Gastroesophageal sphincter (tissue), 4 donors: ENCODE measurements around the gene UBA3. TPM values are rescaled to one million over a fixed set of nuclear protein-coding genes. Genes with fewer than 3 reads are reported as not detected.

Experiments
- ATAC-seq: fragments of 150-250 bp; one replicate; pipeline ENCODE4 v1.9.1; 2016; ENCODE audit warnings: mild to moderate bottlenecking, moderate library complexity
- H3K27ac ChIP-seq, 4 donors: fragments of 200-600 bp; sonication (generic) in 3 of 4; 1 replicate in 3 of 4; 2 replicates in 1 of 4; pipeline ENCODE4 v1.5.1; 2016 to 2019
- H3K27me3 ChIP-seq: fragments of 200-600 bp; sonication (generic); one replicate; pipeline ENCODE4 v1.5.1; 2019
- H3K36me3 ChIP-seq, 2 donors: fragments of 200-600 bp; sonication (generic); one replicate each; pipeline ENCODE4 v1.5.1; 2019; ENCODE audit warnings: control low read depth in 1 of 2
- H3K4me1 ChIP-seq, 3 donors: fragments of 200-600 bp; sonication (generic); 1 replicate in 2 of 3; 2 replicates in 1 of 3; pipeline ENCODE4 v1.5.1; 2016 to 2019; ENCODE audit warnings: control low read depth in 2 of 3
- H3K4me3 ChIP-seq, 2 donors: fragments of 200-600 bp; sonication (generic); one replicate each; pipeline ENCODE4 v1.5.1; 2019; ENCODE audit warnings: mild to moderate bottlenecking in 1 of 2, moderate library complexity in 1 of 2
- H3K9me3 ChIP-seq, 3 donors: fragments of 200-600 bp; sonication (generic); one replicate each; pipeline ENCODE4 v1.5.1; 2017 to 2019; ENCODE audit warnings: control low read depth in 2 of 3
- EP300 ChIP-seq: sonication (generic); formaldehyde crosslinking; IDR thresholded peaks from one replicate; pipeline ENCODE4 v1.6.1; 2017; ENCODE audit warnings: antibody characterized with exemption, mild to moderate bottlenecking
- POLR2A ChIP-seq, 2 donors: fragments of 450-650 bp; IDR thresholded peaks; one replicate each; pipeline ENCODE4 v1.6.1; 2017; ENCODE audit warnings: antibody characterized with exemption in 2 of 2, mild to moderate bottlenecking in 2 of 2, moderate library complexity in 1 of 2
- POLR2AphosphoS5 ChIP-seq: sonication (generic); formaldehyde crosslinking; IDR thresholded peaks from one replicate; pipeline ENCODE4 v1.6.1; 2017; ENCODE audit warnings: antibody characterized with exemption
- WGBS, 2 donors: methylation state at CpG; one replicate each; pipeline ENCODE4 v1.1.5; 2018; ENCODE audit warnings: low coverage in 1 of 2; 5-methylcytosine and 5-hydroxymethylcytosine counted together
- total RNA-seq, 4 donors: library from RNA; depleted of rRNA; stranded (reverse); fragments of >200 nt; gene quantifications; one replicate each; pipeline ENCODE4 v1.1.0, GENCODE V29; 2016
- TF ChIP-seq, protein P1 (sequence below), 4 experiments: fragments of 200-600 bp in 2 of 4; fragments of 450-650 bp in 2 of 4; sonication (generic) in 1 of 4; IDR thresholded peaks; one replicate each; pipeline ENCODE4 v1.5.1; 2017 to 2019; ENCODE audit warnings: antibody characterized with exemption in 4 of 4, mild to moderate bottlenecking in 2 of 4, moderate library complexity in 2 of 4

The UBA3 gene
- total RNA-seq, 4 donors from 2014 or later, result 49.8 to 67.6 (median 54.7) TPM

DNA sequence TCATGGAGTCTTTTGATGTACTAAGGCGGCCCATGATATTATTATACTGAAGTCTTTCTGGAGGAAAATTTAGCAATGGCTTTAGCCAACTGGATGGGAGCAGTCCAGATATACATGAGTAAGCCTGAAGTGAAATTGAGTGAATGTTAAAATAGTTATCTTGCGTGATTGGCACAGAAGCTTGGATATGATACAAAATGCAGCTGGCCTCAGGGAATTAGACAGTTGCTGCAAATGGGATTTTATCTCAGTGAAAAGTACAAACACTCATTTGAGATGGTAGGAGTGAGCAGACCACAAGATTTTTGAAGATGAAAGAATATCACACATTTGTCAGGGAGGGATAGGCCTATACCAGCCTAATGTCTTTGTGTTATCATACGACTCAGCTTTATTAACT is 33.4 kb upstream of the UBA3 start:
- TF ChIP-seq POLR2AphosphoS5 (no peak), EP300 (no peak), POLR2A (IDR thresholded peaks at IDR 0.05) (no peak)
- TF ChIP-seq, protein P1, sequence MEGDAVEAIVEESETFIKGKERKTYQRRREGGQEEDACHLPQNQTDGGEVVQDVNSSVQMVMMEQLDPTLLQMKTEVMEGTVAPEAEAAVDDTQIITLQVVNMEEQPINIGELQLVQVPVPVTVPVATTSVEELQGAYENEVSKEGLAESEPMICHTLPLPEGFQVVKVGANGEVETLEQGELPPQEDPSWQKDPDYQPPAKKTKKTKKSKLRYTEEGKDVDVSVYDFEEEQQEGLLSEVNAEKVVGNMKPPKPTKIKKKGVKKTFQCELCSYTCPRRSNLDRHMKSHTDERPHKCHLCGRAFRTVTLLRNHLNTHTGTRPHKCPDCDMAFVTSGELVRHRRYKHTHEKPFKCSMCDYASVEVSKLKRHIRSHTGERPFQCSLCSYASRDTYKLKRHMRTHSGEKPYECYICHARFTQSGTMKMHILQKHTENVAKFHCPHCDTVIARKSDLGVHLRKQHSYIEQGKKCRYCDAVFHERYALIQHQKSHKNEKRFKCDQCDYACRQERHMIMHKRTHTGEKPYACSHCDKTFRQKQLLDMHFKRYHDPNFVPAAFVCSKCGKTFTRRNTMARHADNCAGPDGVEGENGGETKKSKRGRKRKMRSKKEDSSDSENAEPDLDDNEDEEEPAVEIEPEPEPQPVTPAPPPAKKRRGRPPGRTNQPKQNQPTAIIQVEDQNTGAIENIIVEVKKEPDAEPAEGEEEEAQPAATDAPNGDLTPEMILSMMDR (IDR thresholded peaks at IDR 0.05), result no peak
- H3K27ac ChIP-seq, result no peak overlapping the region
- H3K9me3 ChIP-seq, result no peaks in the 10 kb centered on the region
- no peaks in the 10 kb centered on the region for H3K27me3 ChIP-seq
- 62 to 69% methylated on average over 3 of the region's 3 CpGs for WGBS, 2 donors
- H3K4me3 ChIP-seq, result no peak overlapping the region
- no peaks in the 10 kb centered on the region for H3K36me3 ChIP-seq
- no peak for ATAC-seq
- peaks cover 0 to 4% (median 0%) of the 10 kb centered on the region in 3 donors for H3K4me1 ChIP-seq

DNA sequence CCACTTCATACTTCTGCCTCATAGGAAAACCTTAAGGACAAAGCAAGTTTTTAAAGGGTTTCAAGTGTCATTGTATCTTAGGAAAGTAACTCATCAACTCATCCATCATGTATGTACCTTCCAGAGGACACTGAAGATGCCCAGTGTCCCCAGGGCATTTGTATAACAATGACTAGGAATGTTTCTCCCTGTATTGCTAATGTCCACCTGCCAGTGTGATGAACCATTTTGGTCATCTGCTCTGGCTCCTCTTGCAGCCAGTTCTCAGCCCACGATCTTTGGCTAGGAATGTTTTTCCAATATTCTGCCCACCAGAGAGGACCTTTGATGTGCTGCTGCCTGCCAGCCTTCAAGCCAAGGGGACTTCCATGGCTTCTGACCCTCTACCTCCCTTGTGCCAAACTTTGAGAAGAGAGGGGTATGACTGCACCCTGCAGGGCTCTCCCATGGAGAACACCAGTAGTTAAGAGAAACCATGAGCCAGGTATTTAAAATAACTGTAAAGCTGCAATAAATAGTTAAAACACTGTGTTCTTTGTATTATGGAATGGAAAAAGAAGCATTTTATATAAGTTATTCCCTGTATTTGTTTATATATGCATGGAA is 30.9 kb upstream of the UBA3 start:
- no peaks in the 10 kb centered on the region for H3K27me3 ChIP-seq
- no peak overlapping the region for H3K27ac ChIP-seq
- H3K4me3 ChIP-seq, result no peak overlapping the region
- peaks cover under 1 to 9% (median 4%) of the 10 kb centered on the region in 3 donors for H3K4me1 ChIP-seq
- WGBS, 2 donors, result 50% methylated on average over 1 of the region's 1 CpG; no CpG with 5 or more reads in 1 of the 2 donors
- H3K36me3 ChIP-seq, result no peaks in the 10 kb centered on the region
- TF ChIP-seq, protein P1 (IDR thresholded peaks at IDR 0.05), result no peak
- TF ChIP-seq POLR2AphosphoS5, result no peak
- TF ChIP-seq POLR2A (IDR thresholded peaks at IDR 0.05), result no peak
- TF ChIP-seq EP300, result no peak
- ATAC-seq, result no peak
- H3K9me3 ChIP-seq, result no peaks in the 10 kb centered on the region

DNA sequence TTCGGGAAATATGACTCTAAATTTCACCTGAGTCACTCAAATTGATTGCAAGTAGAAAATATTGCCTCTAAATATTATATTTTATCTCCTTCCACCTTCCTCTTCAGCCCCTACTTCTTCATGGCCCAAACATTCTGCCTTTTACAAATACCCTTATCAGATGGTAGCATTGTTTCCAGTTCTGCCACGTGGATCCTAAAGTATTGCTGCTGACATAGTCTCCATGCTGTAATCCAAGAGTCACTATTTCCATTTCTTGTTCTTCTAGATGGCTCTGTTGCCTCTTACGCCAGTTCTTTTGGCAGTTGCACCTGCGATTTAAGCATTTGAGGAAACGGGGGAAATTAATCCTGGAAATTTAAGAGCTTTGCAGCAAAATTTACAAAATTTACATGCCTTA is 28.6 kb upstream of the UBA3 start:
- no peak for ATAC-seq

DNA sequence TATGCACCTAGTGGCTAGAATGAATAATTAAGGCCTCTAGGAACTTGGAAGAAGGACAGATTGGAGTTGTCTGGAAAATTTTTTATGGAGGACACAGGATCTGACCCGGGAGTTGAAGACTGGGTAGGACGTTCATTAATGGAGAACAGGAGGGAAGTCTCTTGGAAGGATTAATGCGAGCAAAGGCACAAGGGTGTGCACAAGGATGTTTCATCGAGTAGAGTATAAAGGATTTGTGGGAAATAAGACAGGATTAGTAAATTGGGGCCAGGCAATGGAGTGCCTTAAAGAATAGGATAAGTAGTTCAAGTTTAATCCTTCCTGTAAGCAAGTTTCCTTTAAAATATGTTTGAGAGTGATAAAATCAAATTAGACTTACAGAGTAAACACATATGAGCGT is 27.7 kb upstream of the UBA3 start:
- H3K4me3 ChIP-seq, result no peak overlapping the region
- TF ChIP-seq POLR2AphosphoS5, result no peak
- TF ChIP-seq, protein P1 (IDR thresholded peaks at IDR 0.05), result no peak
- TF ChIP-seq POLR2A (IDR thresholded peaks at IDR 0.05), result no peak
- no peak for TF ChIP-seq EP300
- no peaks in the 10 kb centered on the region for H3K9me3 ChIP-seq
- H3K27ac ChIP-seq, result no peak overlapping the region
- WGBS, 2 donors, result 76 to 90% methylated on average over 2 to 5 of the region's 5 CpGs
- peaks cover 7 to 30% (median 8%) of the 10 kb centered on the region in 3 donors for H3K4me1 ChIP-seq
- H3K27me3 ChIP-seq, result no peaks in the 10 kb centered on the region
- peaks cover 0 to 23% of the 10 kb centered on the region in 2 donors for H3K36me3 ChIP-seq
- ATAC-seq, result no peak

More for the DNA sequence above, 28.6 kb upstream of the UBA3 start:
- no peak overlapping the region for H3K4me3 ChIP-seq
- TF ChIP-seq, protein P1 (IDR thresholded peaks at IDR 0.05), result no peak
- TF ChIP-seq POLR2A (IDR thresholded peaks at IDR 0.05) (no peak), EP300 (no peak), POLR2AphosphoS5 (no peak)
- no peaks in the 10 kb centered on the region for H3K9me3 ChIP-seq
- no peak overlapping the region for H3K27ac ChIP-seq
- H3K4me1 ChIP-seq, result peaks cover 7 to 29% (median 8%) of the 10 kb centered on the region in 3 donors
- peaks cover 0 to 14% of the 10 kb centered on the region in 2 donors for H3K36me3 ChIP-seq
- WGBS, 2 donors, result 53 to 88% methylated on average over 5 of the region's 5 CpGs
- no peaks in the 10 kb centered on the region for H3K27me3 ChIP-seq

DNA sequence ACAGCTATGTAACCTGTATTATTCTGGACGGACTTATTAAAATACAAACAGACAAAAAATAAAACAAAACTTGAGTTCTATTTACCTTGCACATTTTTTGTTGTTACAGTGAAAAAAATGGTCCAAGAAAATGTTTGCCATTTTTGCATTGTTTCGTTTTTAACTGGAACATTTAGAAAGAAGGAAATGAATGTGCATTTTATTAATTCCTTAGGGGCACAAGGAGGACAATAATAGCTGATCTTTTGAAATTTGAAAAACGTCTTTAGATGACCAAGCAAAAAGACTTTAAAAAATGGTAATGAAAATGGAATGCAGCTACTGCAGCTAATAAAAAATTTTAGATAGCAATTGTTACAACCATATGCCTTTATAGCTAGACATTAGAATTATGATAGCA is 25.2 kb upstream of the UBA3 start:
- no peak for ATAC-seq
- Histone ChIP-seq H3K27me3 (no peaks in the 10 kb centered on the region), H3K4me1 (peaks cover 7 to 41% (median 8%) of the 10 kb centered on the region in 3 donors), H3K9me3 (no peaks in the 10 kb centered on the region), H3K36me3 (peaks cover 3 to 39% of the 10 kb centered on the region in 2 donors), H3K27ac (peak overlapping the region in 2 of 4 donors; percentile 22 to 54), H3K4me3 (no peak overlapping the region)
- WGBS, 2 donors, result 22 to 31% methylated on average over 3 of the region's 3 CpGs
- TF ChIP-seq POLR2A (IDR thresholded peaks at IDR 0.05) (no peak), EP300 (no peak), POLR2AphosphoS5 (no peak)
- TF ChIP-seq, protein P1 (IDR thresholded peaks at IDR 0.05), result no peak
